Activated naive CD8-positive, alpha-beta T cell treated with anti-CD3 and anti-CD28 coated beads, Interleukin-2, amount 10 ng/mL, durations not matched to agents 7 days and 5 days (primary cell): ENCODE measurements around the gene BIRC3. TPM values are rescaled to one million over a fixed set of nuclear protein-coding genes. Genes with fewer than 3 reads are reported as not detected.

Experiments used
- ATAC-seq: fragments of 150-1000 bp; cut with Tn5 transposase; one replicate; pipeline ENCODE4 v1.10.0; 2021; ENCODE audit warnings: low read depth, moderate library complexity
- POLR2A ChIA-PET: fragments of 350-600 bp; sonication (Branson Sonifier 250); formaldehyde crosslinking; loops from one replicate; lab custom pipeline; 2021; ENCODE audit warnings: antibody characterized with exemption; lab: Charles Lee
- DNase-seq: peaks from one replicate; pipeline ENCODE4 v3.0.0; 2021
- H3K27ac Mint-ChIP-seq: one replicate; pipeline ENCODE4 v1.8.0; 2022; ENCODE audit warnings: mild to moderate bottlenecking, mixed read lengths
- H3K27me3 Mint-ChIP-seq: one replicate; pipeline ENCODE4 v1.8.0; 2022; ENCODE audit warnings: mild to moderate bottlenecking, moderate library complexity, mixed read lengths
- H3K36me3 Mint-ChIP-seq: one replicate; pipeline ENCODE4 v1.8.0; 2021; ENCODE audit warnings: mild to moderate bottlenecking, mixed read lengths
- H3K4me1 Mint-ChIP-seq: one replicate; pipeline ENCODE4 v1.8.0; 2021; ENCODE audit warnings: mixed read lengths
- H3K4me3 Mint-ChIP-seq: one replicate; pipeline ENCODE4 v1.8.0; 2022; ENCODE audit warnings: mild to moderate bottlenecking, moderate library complexity, mixed read lengths
- H3K9me3 Mint-ChIP-seq: one replicate; pipeline ENCODE4 v1.8.0; 2021; ENCODE audit warnings: mixed read lengths
- total RNA-seq, 2 experiments: library from RNA; stranded (reverse); gene quantifications; one replicate each; pipeline ENCODE4 v1.2.3, GENCODE V29; 2021

The BIRC3 gene
- total RNA-seq, 2 experiments from 2014 or later, result 55.0 to 59.3 TPM

- Mint-ChIP-seq H3K36me3 (peaks cover 16% of the 10 kb centered on the region), H3K27me3 (no peaks in the 10 kb centered on the region), H3K4me1 (peaks cover 44% of the 10 kb centered on the region), H3K27ac (peak overlapping the region; percentile 47), H3K4me3 (no peak overlapping the region), H3K9me3 (peaks cover 25% of the 10 kb centered on the region)
- no peak for DNase-seq
- no peak for ATAC-seq
- POLR2A ChIA-PET, result no interaction called here
Observed at GRCh38 chr11:102305352-102306047, 11.8 kb upstream of the BIRC3 start.

GRCh38 chr11:102306048-102306597 lies 11.2 kb upstream of the BIRC3 start:
- DNase-seq, result no peak

GRCh38 chr11:102306817-102307726 lies 10.2 kb upstream of the BIRC3 start:
- peaks cover 11% of the 10 kb centered on the region for H3K36me3 Mint-ChIP-seq
- peak; percentile 61 for ATAC-seq
- H3K9me3 Mint-ChIP-seq, result peaks cover 17% of the 10 kb centered on the region
- peak overlapping the region; percentile 48 for H3K4me3 Mint-ChIP-seq
- H3K27me3 Mint-ChIP-seq, result no peaks in the 10 kb centered on the region
- POLR2A ChIA-PET, result no interaction called here
- H3K4me1 Mint-ChIP-seq, result peaks cover 40% of the 10 kb centered on the region
- DNase-seq, result no peak
- peak overlapping the region; percentile 64 for H3K27ac Mint-ChIP-seq

More at GRCh38 chr11:102306048-102306597, 11.2 kb upstream of the BIRC3 start:
- peaks cover 44% of the 10 kb centered on the region for H3K4me1 Mint-ChIP-seq
- H3K27ac Mint-ChIP-seq, result peak overlapping the region; percentile 47
- peaks cover 16% of the 10 kb centered on the region for H3K36me3 Mint-ChIP-seq
- POLR2A ChIA-PET, result no interaction called here
- no peak for ATAC-seq
- no peaks in the 10 kb centered on the region for H3K27me3 Mint-ChIP-seq
- peaks cover 25% of the 10 kb centered on the region for H3K9me3 Mint-ChIP-seq
- peak overlapping the region; percentile 48 for H3K4me3 Mint-ChIP-seq

- H3K36me3 Mint-ChIP-seq, result peaks cover 11% of the 10 kb centered on the region
- DNase-seq (no peak), ATAC-seq (no peak)
- no peak overlapping the region for H3K4me3 Mint-ChIP-seq
- no peak overlapping the region for H3K27ac Mint-ChIP-seq
- POLR2A ChIA-PET, result no interaction called here
- H3K9me3 Mint-ChIP-seq, result peaks cover 17% of the 10 kb centered on the region
- peaks cover 41% of the 10 kb centered on the region for H3K4me1 Mint-ChIP-seq
- no peaks in the 10 kb centered on the region for H3K27me3 Mint-ChIP-seq
Observed at GRCh38 chr11:102307727-102308038, 9.6 kb upstream of the BIRC3 start.

GRCh38 chr11:102309621-102310541 lies 7.4 kb upstream of the BIRC3 start:
- H3K27ac Mint-ChIP-seq, result no peak overlapping the region
- ATAC-seq (no peak), DNase-seq (no peak)
- peaks cover 3% of the 10 kb centered on the region for H3K9me3 Mint-ChIP-seq
- no peaks in the 10 kb centered on the region for H3K27me3 Mint-ChIP-seq
- peaks cover 45% of the 10 kb centered on the region for H3K4me1 Mint-ChIP-seq
- H3K4me3 Mint-ChIP-seq, result no peak overlapping the region
- peaks cover 1% of the 10 kb centered on the region for H3K36me3 Mint-ChIP-seq
- POLR2A ChIA-PET, result no interaction called here

- Mint-ChIP-seq H3K36me3 (peaks cover 1% of the 10 kb centered on the region), H3K27me3 (no peaks in the 10 kb centered on the region), H3K9me3 (peaks cover 3% of the 10 kb centered on the region), H3K4me1 (peaks cover 31% of the 10 kb centered on the region), H3K4me3 (peak overlapping the region; percentile 43), H3K27ac (peak overlapping the region; percentile 73)
- no peak for DNase-seq
- no peak for ATAC-seq
- POLR2A ChIA-PET, result no interaction called here
Observed at GRCh38 chr11:102312667-102313066, 4.6 kb upstream of the BIRC3 start.

DNA sequence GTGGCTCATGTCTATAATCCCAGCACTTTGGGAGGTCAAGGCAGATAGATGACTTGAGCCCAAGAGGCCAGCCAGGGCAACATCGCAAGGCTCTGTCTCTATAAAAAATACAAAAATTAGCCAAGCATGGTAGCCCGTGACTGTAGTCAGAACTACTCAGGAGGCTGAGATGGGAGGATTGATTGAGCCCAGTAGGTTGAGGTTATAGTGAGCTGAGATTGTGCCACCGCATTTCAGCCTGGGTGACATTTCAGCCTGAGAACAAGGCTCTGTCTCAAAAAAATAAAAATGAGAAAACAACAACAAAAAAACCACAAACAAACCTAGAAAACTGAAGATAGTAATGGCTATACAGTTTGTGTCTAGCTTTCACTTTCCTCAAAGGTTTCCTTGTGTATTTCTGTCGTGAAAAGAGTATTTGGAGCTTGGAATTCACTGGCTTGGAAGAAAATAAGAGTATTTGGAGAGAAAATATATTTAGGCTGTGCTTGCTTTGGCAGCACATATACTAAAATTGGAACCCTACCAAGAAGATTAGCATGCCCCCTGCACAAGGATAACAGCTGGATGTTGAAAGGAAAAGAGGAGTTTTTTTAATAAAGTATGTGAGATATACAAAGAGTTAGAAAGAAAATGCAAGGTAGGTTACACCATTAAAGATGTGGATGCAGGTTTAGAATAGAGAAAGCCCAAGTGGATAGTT lies 3.9 kb upstream of the BIRC3 start:
- H3K27ac Mint-ChIP-seq, result peak overlapping the region; percentile 70
- no peak for DNase-seq
- peaks cover 3% of the 10 kb centered on the region for H3K9me3 Mint-ChIP-seq
- POLR2A ChIA-PET, result no interaction called here
- H3K4me1 Mint-ChIP-seq, result peaks cover 32% of the 10 kb centered on the region
- no peaks in the 10 kb centered on the region for H3K27me3 Mint-ChIP-seq
- H3K36me3 Mint-ChIP-seq, result peaks cover 1% of the 10 kb centered on the region
- peak overlapping the region; percentile 59 for H3K4me3 Mint-ChIP-seq
- no peak for ATAC-seq

DNA sequence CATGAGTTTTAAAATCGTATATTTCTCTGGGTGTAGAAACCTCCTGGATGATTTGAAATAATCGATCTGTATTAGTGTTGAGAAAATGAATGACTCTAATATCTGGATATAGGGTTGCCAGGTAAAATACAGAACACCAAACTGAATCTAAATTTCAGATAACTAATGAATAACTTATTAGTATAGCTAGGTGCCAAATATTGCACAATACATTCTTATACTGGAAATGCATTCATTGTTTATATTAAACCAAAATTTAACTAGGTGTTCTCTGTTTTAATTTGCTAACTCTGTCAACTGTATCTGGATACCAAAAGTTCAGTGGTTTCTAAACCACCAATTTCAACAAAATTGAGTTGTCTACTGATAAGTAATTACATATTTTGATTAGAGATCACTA lies 2.5 kb upstream of the BIRC3 start:
- no peak for DNase-seq
- no peak for ATAC-seq
- Mint-ChIP-seq H3K27ac (no peak overlapping the region), H3K36me3 (peaks cover 8% of the 10 kb centered on the region), H3K9me3 (no peaks in the 10 kb centered on the region), H3K4me1 (peaks cover 42% of the 10 kb centered on the region), H3K4me3 (no peak overlapping the region), H3K27me3 (no peaks in the 10 kb centered on the region)
- POLR2A ChIA-PET, result no interaction called here

DNA sequence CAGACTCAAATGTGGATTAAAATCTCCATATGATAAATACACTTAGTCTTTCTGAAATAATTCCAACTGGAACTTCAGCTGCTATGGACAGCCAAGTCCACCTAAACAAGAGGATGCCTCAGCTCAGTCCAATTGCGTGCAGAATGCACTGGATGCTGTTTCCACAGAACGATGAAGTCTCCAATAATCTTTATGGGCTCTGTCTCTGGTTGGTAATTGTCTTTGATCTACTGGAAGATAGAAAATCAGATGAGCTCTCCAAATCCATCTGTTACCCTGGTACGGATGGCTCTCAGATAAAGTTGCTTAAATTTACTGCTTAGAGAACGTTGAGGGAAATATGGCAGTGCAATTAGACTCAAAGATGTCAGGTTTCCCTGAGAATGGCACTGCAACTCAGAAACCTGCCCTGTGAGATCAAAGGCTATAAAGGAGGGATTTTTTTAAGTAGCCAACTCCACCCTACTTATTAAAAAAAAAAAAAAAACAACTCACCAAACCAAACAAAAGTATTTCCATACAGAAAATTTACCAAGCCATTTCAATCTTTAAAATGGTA lies 859 bp upstream of the BIRC3 start:
- Mint-ChIP-seq H3K27ac (peak overlapping the region; percentile 97), H3K4me1 (peaks cover 54% of the 10 kb centered on the region), H3K36me3 (peaks cover 11% of the 10 kb centered on the region), H3K27me3 (no peaks in the 10 kb centered on the region), H3K9me3 (no peaks in the 10 kb centered on the region), H3K4me3 (peak overlapping the region; percentile 98)
- POLR2A ChIA-PET, result interaction anchor here (1.2 kb wide), 1 partner anchor 22 kb away, joined by 3 read pairs; no protein-coding TSS in a partner anchor
- DNase-seq (no peak), ATAC-seq (no peak)

DNA sequence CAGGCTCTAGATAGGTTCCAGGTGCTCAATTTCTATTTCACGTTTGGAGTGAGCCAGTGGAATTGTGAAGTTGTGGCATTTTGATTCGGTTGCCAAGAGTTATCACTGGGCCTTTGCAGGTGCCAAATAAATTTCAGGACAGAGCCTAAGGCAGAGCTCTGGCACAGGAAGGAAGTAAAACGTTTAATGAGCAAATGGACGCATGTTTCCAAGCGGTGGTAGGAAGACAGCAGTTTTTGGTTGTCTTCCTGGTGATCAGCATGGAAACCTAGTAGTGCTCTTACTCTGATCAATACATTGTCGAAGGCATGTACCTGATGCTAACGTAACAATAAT lies 452 bp downstream of the BIRC3 start:
- peak overlapping the region; percentile 98 for H3K4me3 Mint-ChIP-seq
- no peak for DNase-seq
- H3K9me3 Mint-ChIP-seq, result no peaks in the 10 kb centered on the region
- H3K27ac Mint-ChIP-seq, result peak overlapping the region; percentile 97
- no peak for ATAC-seq
- POLR2A ChIA-PET, result interaction anchor here (0.7 to 1.1 kb wide), 2 partner anchors 23 to 81 kb away, joined by 3 to 4 read pairs; no protein-coding TSS in a partner anchor
- H3K36me3 Mint-ChIP-seq, result peaks cover 11% of the 10 kb centered on the region
- peaks cover 58% of the 10 kb centered on the region for H3K4me1 Mint-ChIP-seq
- no peaks in the 10 kb centered on the region for H3K27me3 Mint-ChIP-seq

GRCh38 chr11:102318469-102318868 lies 1.2 kb downstream of the BIRC3 start:
- no peak for DNase-seq
- POLR2A ChIA-PET, result interaction anchor here (1.1 kb wide), 1 partner anchor 23 kb away, joined by 3 read pairs; no protein-coding TSS in a partner anchor

DNA sequence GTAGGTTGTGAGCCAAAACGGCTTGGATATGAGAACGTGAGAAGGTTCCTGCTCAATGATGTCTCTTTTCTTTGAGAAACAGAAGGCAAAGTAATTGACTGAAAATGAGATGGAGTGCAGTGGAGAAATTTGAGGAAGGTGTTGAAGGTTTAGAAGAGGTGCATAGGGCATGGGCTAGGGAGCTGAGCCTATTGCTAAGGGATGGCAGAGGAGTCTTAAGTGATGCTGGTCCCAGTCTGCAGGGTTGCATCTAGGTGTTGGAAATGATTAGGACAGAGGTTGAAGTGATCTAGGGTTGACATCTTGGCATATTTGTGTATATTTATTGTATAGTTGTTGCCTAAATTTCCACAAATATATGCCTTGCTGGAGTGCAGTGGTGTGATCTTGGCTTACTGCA lies 2.3 kb downstream of the BIRC3 start:
- POLR2A ChIA-PET, result no interaction called here
- Mint-ChIP-seq H3K27me3 (no peaks in the 10 kb centered on the region), H3K36me3 (peaks cover 13% of the 10 kb centered on the region)

More at GRCh38 chr11:102318469-102318868, 1.2 kb downstream of the BIRC3 start:
- ATAC-seq, result peak; percentile 23
- Mint-ChIP-seq H3K9me3 (no peaks in the 10 kb centered on the region), H3K27ac (peak overlapping the region; percentile 80), H3K4me3 (peak overlapping the region; percentile 98), H3K27me3 (no peaks in the 10 kb centered on the region), H3K36me3 (peaks cover 11% of the 10 kb centered on the region), H3K4me1 (peaks cover 53% of the 10 kb centered on the region)

More for the DNA sequence above, 2.3 kb downstream of the BIRC3 start:
- H3K9me3 Mint-ChIP-seq, result no peaks in the 10 kb centered on the region
- H3K27ac Mint-ChIP-seq, result peak overlapping the region; percentile 80
- ATAC-seq, result no peak
- peaks cover 53% of the 10 kb centered on the region for H3K4me1 Mint-ChIP-seq
- H3K4me3 Mint-ChIP-seq, result peak overlapping the region; percentile 98
- no peak for DNase-seq
